ENCODE results near the gene RHBDL3. TPM values are rescaled to one million over a fixed set of nuclear protein-coding genes. Genes with fewer than 3 reads are reported as not detected.
"Not testable (repeated sequence)": the region's sequence is repeated elsewhere in the genome, so short reads cannot be mapped to it uniquely, and the experiment has no call there.

RHBDL3 gene
- total and polyA plus RNA-seq, 2 donors: 0.19 to 0.32 TPM

GRCh38 chr17:32249475-32249874, 16.2 kb upstream of the RHBDL3 start:
- Histone ChIP-seq H3K36me3 (ENCODE audit: control insufficient read depth in 2 of 2, insufficient read depth in 2 of 2, low read length in 1 of 2) (no peaks in the 10 kb centered on the region), H3K27ac (ENCODE audit: low read depth in 1 of 2, low read length in 1 of 2) (no peak overlapping the region), H3K27me3 (ENCODE audit: control insufficient read depth in 2 of 2, insufficient read depth in 1 of 2, low read length in 1 of 2) (no peaks in the 10 kb centered on the region), H3K4me3 (ENCODE audit: low read length in 2 of 2) (no peak overlapping the region), H3K9me3 (ENCODE audit: control insufficient read depth in 2 of 2, insufficient read depth in 1 of 2, low read length in 1 of 2) (no peaks in the 10 kb centered on the region), H3K4me1 (ENCODE audit: control insufficient read depth in 2 of 2, insufficient read depth in 2 of 2, low read length in 2 of 2) (no peaks in the 10 kb centered on the region)
- WGBS: 98% methylated on average over 3 of the region's 3 CpGs
- DNase-seq (ENCODE audit: low read depth in 6 of 9, low spot score in 9 of 9): no peak

GRCh38 chr17:32253117-32253611, 12.5 kb upstream of the RHBDL3 start:
- Histone ChIP-seq H3K27ac (ENCODE audit: low read depth in 1 of 2, low read length in 1 of 2) (no peak overlapping the region), H3K4me3 (ENCODE audit: low read length in 2 of 2) (no peak overlapping the region), H3K4me1 (ENCODE audit: control insufficient read depth in 2 of 2, insufficient read depth in 2 of 2, low read length in 2 of 2) (no peaks in the 10 kb centered on the region), H3K27me3 (ENCODE audit: control insufficient read depth in 2 of 2, insufficient read depth in 1 of 2, low read length in 1 of 2) (peaks cover 0 to 3% of the 10 kb centered on the region in 2 donors), H3K36me3 (ENCODE audit: control insufficient read depth in 2 of 2, insufficient read depth in 2 of 2, low read length in 1 of 2) (no peaks in the 10 kb centered on the region), H3K9me3 (ENCODE audit: control insufficient read depth in 2 of 2, insufficient read depth in 1 of 2, low read length in 1 of 2) (no peaks in the 10 kb centered on the region)
- DNase-seq (ENCODE audit: low read depth in 6 of 9, low spot score in 9 of 9): peak in 8 of 9 donors; percentile 23 to 73 (median 48)
- 69% methylated on average over 12 of the region's 12 CpGs for WGBS

- Histone ChIP-seq H3K36me3 (ENCODE audit: control insufficient read depth in 2 of 2, insufficient read depth in 2 of 2, low read length in 1 of 2) (no peaks in the 10 kb centered on the region), H3K4me1 (ENCODE audit: control insufficient read depth in 2 of 2, insufficient read depth in 2 of 2, low read length in 2 of 2) (no peaks in the 10 kb centered on the region), H3K9me3 (ENCODE audit: control insufficient read depth in 2 of 2, insufficient read depth in 1 of 2, low read length in 1 of 2) (no peaks in the 10 kb centered on the region), H3K4me3 (ENCODE audit: low read length in 2 of 2) (no peak overlapping the region), H3K27me3 (ENCODE audit: control insufficient read depth in 2 of 2, insufficient read depth in 1 of 2, low read length in 1 of 2) (peaks cover 0 to 19% of the 10 kb centered on the region in 2 donors), H3K27ac (ENCODE audit: low read depth in 1 of 2, low read length in 1 of 2) (no peak overlapping the region)
- no peak for DNase-seq (ENCODE audit: low read depth in 6 of 9, low spot score in 9 of 9)
- 95% methylated on average over 9 of the region's 9 CpGs for WGBS
Observed at GRCh38 chr17:32256012-32256700, 9.5 kb upstream of the RHBDL3 start.

GRCh38 chr17:32256701-32257019, 9.0 kb upstream of the RHBDL3 start:
- DNase-seq (ENCODE audit: low read depth in 6 of 9, low spot score in 9 of 9): no peak
- 92% methylated on average over 9 of the region's 9 CpGs for WGBS
- peaks cover 0 to 24% of the 10 kb centered on the region in 2 donors for H3K27me3 ChIP-seq (ENCODE audit: control insufficient read depth in 2 of 2, insufficient read depth in 1 of 2, low read length in 1 of 2)
- no peak overlapping the region for H3K4me3 ChIP-seq (ENCODE audit: low read length in 2 of 2)
- H3K9me3 ChIP-seq (ENCODE audit: control insufficient read depth in 2 of 2, insufficient read depth in 1 of 2, low read length in 1 of 2): no peaks in the 10 kb centered on the region
- H3K27ac ChIP-seq (ENCODE audit: low read depth in 1 of 2, low read length in 1 of 2): no peak overlapping the region
- H3K4me1 ChIP-seq (ENCODE audit: control insufficient read depth in 2 of 2, insufficient read depth in 2 of 2, low read length in 2 of 2): no peaks in the 10 kb centered on the region
- no peaks in the 10 kb centered on the region for H3K36me3 ChIP-seq (ENCODE audit: control insufficient read depth in 2 of 2, insufficient read depth in 2 of 2, low read length in 1 of 2)

DNA sequence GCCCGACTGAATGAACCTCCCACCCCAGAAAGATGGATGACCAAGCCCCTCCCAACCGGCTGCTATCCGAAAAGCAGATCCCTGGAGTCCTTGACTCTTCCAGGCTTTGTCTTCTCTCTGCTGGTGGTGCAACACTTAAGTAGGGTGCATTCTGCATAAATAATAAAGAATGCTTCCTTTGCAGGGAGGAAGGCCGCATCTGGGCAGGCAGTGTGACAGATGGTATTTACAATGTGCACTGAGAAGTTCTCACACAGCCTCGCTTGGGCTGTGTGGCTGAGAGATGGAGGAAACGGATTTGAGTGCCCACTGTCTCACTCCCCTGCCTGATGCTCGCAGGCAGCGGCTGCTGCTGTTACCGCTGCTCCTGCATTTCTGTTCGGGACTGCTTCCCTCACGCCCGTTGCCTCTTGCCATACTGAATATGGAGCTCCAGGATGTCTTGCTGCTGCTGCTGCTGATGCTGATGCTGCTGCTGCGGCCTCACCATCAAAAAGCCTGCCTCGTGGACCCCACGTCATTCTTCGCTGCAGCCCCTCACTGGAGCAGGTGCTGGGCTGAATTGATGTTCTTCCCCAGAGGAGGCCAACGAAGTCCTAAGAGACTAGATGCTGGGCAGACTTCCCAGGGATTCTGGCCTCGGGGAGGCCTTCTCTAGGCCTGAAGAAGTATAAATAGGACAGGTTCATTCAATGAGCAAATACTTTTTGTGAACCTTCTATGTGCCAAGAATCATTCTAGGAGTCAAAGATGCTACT, 7.1 kb upstream of the RHBDL3 start:
- no peaks in the 10 kb centered on the region for H3K36me3 ChIP-seq (ENCODE audit: control insufficient read depth in 2 of 2, insufficient read depth in 2 of 2, low read length in 1 of 2)
- no peaks in the 10 kb centered on the region for H3K4me1 ChIP-seq (ENCODE audit: control insufficient read depth in 2 of 2, insufficient read depth in 2 of 2, low read length in 2 of 2)
- DNase-seq (ENCODE audit: low read depth in 6 of 9, low spot score in 9 of 9): no peak
- peaks cover 8 to 43% of the 10 kb centered on the region in 2 donors for H3K27me3 ChIP-seq (ENCODE audit: control insufficient read depth in 2 of 2, insufficient read depth in 1 of 2, low read length in 1 of 2)
- H3K9me3 ChIP-seq (ENCODE audit: control insufficient read depth in 2 of 2, insufficient read depth in 1 of 2, low read length in 1 of 2): no peaks in the 10 kb centered on the region
- H3K27ac ChIP-seq (ENCODE audit: low read depth in 1 of 2, low read length in 1 of 2): no peak overlapping the region
- no peak overlapping the region for H3K4me3 ChIP-seq (ENCODE audit: low read length in 2 of 2)
- WGBS: 64% methylated on average over 18 of the region's 18 CpGs

DNA sequence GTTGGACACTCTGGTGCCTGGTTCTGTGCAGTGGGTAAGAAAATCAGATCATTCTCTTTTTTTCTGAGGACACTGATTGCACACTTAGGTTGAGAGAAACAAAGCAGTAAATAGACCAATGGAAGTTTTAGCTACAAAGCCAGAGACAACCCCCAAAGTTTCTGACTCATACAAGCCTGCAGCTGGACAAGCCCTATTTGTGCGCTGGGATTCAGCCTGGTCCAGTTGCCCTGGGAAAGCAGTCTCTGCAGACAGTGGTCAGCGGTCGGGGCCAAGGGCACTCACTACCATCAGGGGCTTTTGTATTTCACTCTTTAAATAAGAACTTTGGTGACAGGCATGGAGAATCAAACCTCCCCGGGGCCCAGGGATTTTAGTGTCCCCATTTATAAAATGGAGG, 6.0 kb upstream of the RHBDL3 start:
- H3K9me3 ChIP-seq (ENCODE audit: control insufficient read depth in 2 of 2, insufficient read depth in 1 of 2, low read length in 1 of 2): no peaks in the 10 kb centered on the region
- no peak overlapping the region for H3K27ac ChIP-seq (ENCODE audit: low read depth in 1 of 2, low read length in 1 of 2)
- DNase-seq (ENCODE audit: low read depth in 6 of 9, low spot score in 9 of 9): no peak
- H3K27me3 ChIP-seq (ENCODE audit: control insufficient read depth in 2 of 2, insufficient read depth in 1 of 2, low read length in 1 of 2): peaks cover 9 to 53% of the 10 kb centered on the region in 2 donors
- no peak overlapping the region for H3K4me3 ChIP-seq (ENCODE audit: low read length in 2 of 2)
- H3K4me1 ChIP-seq (ENCODE audit: control insufficient read depth in 2 of 2, insufficient read depth in 2 of 2, low read length in 2 of 2): no peaks in the 10 kb centered on the region
- WGBS: 98% methylated on average over 4 of the region's 4 CpGs
- H3K36me3 ChIP-seq (ENCODE audit: control insufficient read depth in 2 of 2, insufficient read depth in 2 of 2, low read length in 1 of 2): no peaks in the 10 kb centered on the region

DNA sequence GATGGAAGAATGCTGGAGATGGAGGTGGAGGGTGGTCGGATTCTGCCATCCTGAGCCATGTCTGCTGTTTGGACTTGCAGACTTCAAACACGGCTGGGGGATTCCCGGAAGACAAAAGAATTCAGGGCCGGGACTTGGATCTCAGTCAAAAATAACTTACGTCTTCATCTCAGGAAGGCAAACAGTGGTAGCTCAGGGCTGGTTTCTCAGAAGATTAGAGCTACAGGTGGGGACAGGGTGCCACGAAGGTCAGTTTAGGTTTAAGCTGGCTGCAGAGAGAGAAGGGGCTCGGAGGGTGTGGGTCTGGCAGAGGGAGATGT, 4.3 kb upstream of the RHBDL3 start:
- Histone ChIP-seq H3K27ac (ENCODE audit: low read depth in 1 of 2, low read length in 1 of 2) (no peak overlapping the region), H3K36me3 (ENCODE audit: control insufficient read depth in 2 of 2, insufficient read depth in 2 of 2, low read length in 1 of 2) (no peaks in the 10 kb centered on the region), H3K9me3 (ENCODE audit: control insufficient read depth in 2 of 2, insufficient read depth in 1 of 2, low read length in 1 of 2) (no peaks in the 10 kb centered on the region), H3K4me3 (ENCODE audit: low read length in 2 of 2) (no peak overlapping the region), H3K27me3 (ENCODE audit: control insufficient read depth in 2 of 2, insufficient read depth in 1 of 2, low read length in 1 of 2) (peaks cover 22 to 66% of the 10 kb centered on the region in 2 donors), H3K4me1 (ENCODE audit: control insufficient read depth in 2 of 2, insufficient read depth in 2 of 2, low read length in 2 of 2) (peaks cover 0 to 2% of the 10 kb centered on the region in 2 donors)
- no peak for DNase-seq (ENCODE audit: low read depth in 6 of 9, low spot score in 9 of 9)
- 92% methylated on average over 7 of the region's 7 CpGs for WGBS

GRCh38 chr17:32261936-32262510, 3.6 kb upstream of the RHBDL3 start:
- WGBS: 96% methylated on average over 13 of the region's 13 CpGs
- peaks cover 28 to 73% of the 10 kb centered on the region in 2 donors for H3K27me3 ChIP-seq (ENCODE audit: control insufficient read depth in 2 of 2, insufficient read depth in 1 of 2, low read length in 1 of 2)
- no peak for DNase-seq (ENCODE audit: low read depth in 6 of 9, low spot score in 9 of 9)

DNA sequence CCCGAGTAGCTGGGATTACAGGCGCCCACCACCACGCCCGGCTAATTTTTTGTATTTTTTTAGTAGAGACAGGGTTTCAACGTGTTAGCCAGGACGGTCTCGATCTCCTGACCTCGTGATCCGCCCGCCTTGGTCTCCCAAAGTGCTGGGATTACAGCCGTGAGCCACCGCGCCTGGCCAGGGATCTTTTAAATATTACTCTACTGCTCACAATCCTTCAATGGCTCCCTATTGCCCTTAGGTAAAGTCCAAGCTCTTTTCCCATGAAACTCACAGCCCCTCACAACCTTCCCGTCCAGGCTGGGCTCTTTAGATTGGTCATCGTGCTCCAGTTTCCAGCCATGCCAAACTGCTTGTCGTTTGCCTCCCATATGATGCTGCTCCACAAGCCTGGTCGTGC, 2.1 kb upstream of the RHBDL3 start:
- not testable (repeated sequence) for DNase-seq (ENCODE audit: low read depth in 6 of 9, low spot score in 9 of 9); H3K4me3 ChIP-seq (ENCODE audit: low read length in 2 of 2); H3K9me3 ChIP-seq (ENCODE audit: control insufficient read depth in 2 of 2, insufficient read depth in 1 of 2, low read length in 1 of 2); H3K27ac ChIP-seq (ENCODE audit: low read depth in 1 of 2, low read length in 1 of 2); H3K36me3 ChIP-seq (ENCODE audit: control insufficient read depth in 2 of 2, insufficient read depth in 2 of 2, low read length in 1 of 2)
- Histone ChIP-seq H3K4me1 (ENCODE audit: control insufficient read depth in 2 of 2, insufficient read depth in 2 of 2, low read length in 2 of 2) (peaks cover 10% of the 10 kb centered on the region in 2 donors), H3K27me3 (ENCODE audit: control insufficient read depth in 2 of 2, insufficient read depth in 1 of 2, low read length in 1 of 2) (peaks cover 43 to 81% of the 10 kb centered on the region in 2 donors)
- WGBS: 97% methylated on average over 17 of the region's 17 CpGs

More at GRCh38 chr17:32261936-32262510, 3.6 kb upstream of the RHBDL3 start:
- Histone ChIP-seq H3K36me3 (ENCODE audit: control insufficient read depth in 2 of 2, insufficient read depth in 2 of 2, low read length in 1 of 2) (no peaks in the 10 kb centered on the region), H3K4me3 (ENCODE audit: low read length in 2 of 2) (no peak overlapping the region), H3K9me3 (ENCODE audit: control insufficient read depth in 2 of 2, insufficient read depth in 1 of 2, low read length in 1 of 2) (no peaks in the 10 kb centered on the region), H3K4me1 (ENCODE audit: control insufficient read depth in 2 of 2, insufficient read depth in 2 of 2, low read length in 2 of 2) (peaks cover 6 to 9% of the 10 kb centered on the region in 2 donors), H3K27ac (ENCODE audit: low read depth in 1 of 2, low read length in 1 of 2) (no peak overlapping the region)

All from thymus (tissue), 11 donors.